Gastrocnemius medialis (tissue), 4 donors: Measurements from ENCODE around the gene DYNLT2B.

Source experiments
- CTCF ChIP-seq, 5 experiments: fragments of 450-650 bp in 3 of 5; fragments of 200-600 bp in 2 of 5; sonication (generic) in 2 of 5; IDR thresholded peaks in 4 of 5; conservative IDR thresholded peaks in 1 of 5; 1 replicate in 4 of 5; 2 replicates in 1 of 5; pipeline ENCODE4 v1.5.1; 2016 to 2019; ENCODE audit warnings: antibody characterized with exemption in 5 of 5, mild to moderate bottlenecking in 3 of 5, moderate library complexity in 3 of 5
- POLR2A ChIP-seq, 2 donors: fragments of 450-650 bp; IDR thresholded peaks; one replicate each; pipeline ENCODE4 v1.6.1; 2017; ENCODE audit warnings: antibody characterized with exemption in 2 of 2, mild to moderate bottlenecking in 2 of 2, moderate library complexity in 2 of 2

GRCh38 chr3:196254376-196255283 is 63.4 kb downstream of the DYNLT2B start:
- no peak for TF ChIP-seq CTCF (IDR thresholded peaks at IDR 0.05 in 4 of 5, conservative IDR thresholded peaks at IDR 0.05 in 1 of 5)
- TF ChIP-seq POLR2A (IDR thresholded peaks at IDR 0.05), result no peak
